Measurements from ENCODE around the gene SMARCC1. TPM values are rescaled to one million over a fixed set of nuclear protein-coding genes. Genes with fewer than 3 reads are reported as not detected.

Gene SMARCC1
- total RNA-seq, 4 donors from 2014 or later, result 28.2 to 51.7 (median 31.2) TPM

DNA sequence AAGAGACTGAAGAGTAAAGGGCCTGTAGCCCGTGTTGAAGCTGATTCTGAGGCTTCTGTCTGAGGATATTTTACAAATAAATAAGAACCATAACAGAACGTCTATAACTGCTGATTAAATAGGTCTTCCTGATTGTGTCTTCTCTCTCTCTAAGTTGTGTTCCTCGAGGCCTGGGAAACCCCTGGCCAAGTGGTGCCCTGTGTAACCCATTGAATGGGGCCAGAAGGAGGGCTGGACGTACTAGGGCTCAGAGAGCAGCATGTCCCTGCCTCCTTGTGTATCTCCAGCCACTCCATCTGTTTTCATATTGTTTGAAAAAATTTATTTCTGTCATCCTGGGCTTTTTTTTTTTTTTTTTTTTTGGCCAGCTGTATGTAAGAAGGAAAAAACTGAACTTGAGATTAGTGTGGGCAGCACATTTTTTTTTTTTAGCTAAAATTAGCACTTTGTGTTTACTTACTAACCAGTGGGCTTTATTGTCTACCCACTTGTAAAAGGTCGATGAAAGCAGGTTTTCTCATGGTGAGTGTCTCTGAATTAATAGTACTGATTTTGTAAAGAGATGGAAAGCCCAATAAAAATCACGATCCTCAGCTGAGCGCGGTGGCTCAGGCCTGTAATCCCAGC lies 32.0 kb upstream of the SMARCC1 start:
- 71 to 75% methylated on average over 7 to 8 of the region's 8 CpGs for WGBS, 2 donors
- Histone ChIP-seq H3K4me3 (no peak overlapping the region), H3K27ac (no peak overlapping the region), H3K27me3 (no peaks in the 10 kb centered on the region), H3K36me3 (peaks cover 0 to 95% (median 21%) of the 10 kb centered on the region in 3 donors), H3K4me1 (no peaks in the 10 kb centered on the region), H3K9me3 (no peaks in the 10 kb centered on the region)
- TF ChIP-seq, protein P1, sequence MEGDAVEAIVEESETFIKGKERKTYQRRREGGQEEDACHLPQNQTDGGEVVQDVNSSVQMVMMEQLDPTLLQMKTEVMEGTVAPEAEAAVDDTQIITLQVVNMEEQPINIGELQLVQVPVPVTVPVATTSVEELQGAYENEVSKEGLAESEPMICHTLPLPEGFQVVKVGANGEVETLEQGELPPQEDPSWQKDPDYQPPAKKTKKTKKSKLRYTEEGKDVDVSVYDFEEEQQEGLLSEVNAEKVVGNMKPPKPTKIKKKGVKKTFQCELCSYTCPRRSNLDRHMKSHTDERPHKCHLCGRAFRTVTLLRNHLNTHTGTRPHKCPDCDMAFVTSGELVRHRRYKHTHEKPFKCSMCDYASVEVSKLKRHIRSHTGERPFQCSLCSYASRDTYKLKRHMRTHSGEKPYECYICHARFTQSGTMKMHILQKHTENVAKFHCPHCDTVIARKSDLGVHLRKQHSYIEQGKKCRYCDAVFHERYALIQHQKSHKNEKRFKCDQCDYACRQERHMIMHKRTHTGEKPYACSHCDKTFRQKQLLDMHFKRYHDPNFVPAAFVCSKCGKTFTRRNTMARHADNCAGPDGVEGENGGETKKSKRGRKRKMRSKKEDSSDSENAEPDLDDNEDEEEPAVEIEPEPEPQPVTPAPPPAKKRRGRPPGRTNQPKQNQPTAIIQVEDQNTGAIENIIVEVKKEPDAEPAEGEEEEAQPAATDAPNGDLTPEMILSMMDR (IDR thresholded peaks at IDR 0.05), result no peak
- no peak for TF ChIP-seq POLR2A (IDR thresholded peaks at IDR 0.05)
- intact Hi-C loops (cut with DNase I), result no loop called here
- no peak for DNase-seq

DNA sequence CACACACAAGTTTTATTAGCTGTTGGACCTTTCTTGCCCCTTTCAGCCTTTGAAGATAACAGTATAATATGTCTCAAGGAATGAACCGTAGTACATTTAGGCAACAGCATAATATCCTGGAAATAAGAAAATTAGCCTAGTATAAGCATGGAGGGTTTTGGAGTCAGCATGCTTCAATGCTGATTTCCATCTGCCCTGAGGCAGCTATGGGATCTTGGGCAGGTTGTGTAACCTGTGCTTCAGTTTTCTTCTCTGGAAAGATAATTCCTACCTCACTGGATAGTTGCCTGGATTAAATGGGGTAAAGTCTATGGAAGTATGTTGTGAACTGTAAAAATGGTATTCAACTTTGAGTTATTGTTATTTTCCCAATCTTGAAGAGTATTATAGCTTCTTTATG lies 22.9 kb upstream of the SMARCC1 start:
- no peaks in the 10 kb centered on the region for H3K9me3 ChIP-seq
- peaks cover 0 to 44% (median 10%) of the 10 kb centered on the region in 3 donors for H3K36me3 ChIP-seq
- intact Hi-C loops (cut with DNase I), result no loop called here
- H3K4me3 ChIP-seq, result no peak overlapping the region
- 85 to 92% methylated on average over 1 of the region's 1 CpG for WGBS, 2 donors
- no peak for DNase-seq
- no peaks in the 10 kb centered on the region for H3K27me3 ChIP-seq
- H3K27ac ChIP-seq, result no peak overlapping the region
- TF ChIP-seq, protein P1 (IDR thresholded peaks at IDR 0.05), result no peak
- no peak for TF ChIP-seq POLR2A (IDR thresholded peaks at IDR 0.05)
- peaks cover 0 to 27% (median 17%) of the 10 kb centered on the region in 3 donors for H3K4me1 ChIP-seq

DNA sequence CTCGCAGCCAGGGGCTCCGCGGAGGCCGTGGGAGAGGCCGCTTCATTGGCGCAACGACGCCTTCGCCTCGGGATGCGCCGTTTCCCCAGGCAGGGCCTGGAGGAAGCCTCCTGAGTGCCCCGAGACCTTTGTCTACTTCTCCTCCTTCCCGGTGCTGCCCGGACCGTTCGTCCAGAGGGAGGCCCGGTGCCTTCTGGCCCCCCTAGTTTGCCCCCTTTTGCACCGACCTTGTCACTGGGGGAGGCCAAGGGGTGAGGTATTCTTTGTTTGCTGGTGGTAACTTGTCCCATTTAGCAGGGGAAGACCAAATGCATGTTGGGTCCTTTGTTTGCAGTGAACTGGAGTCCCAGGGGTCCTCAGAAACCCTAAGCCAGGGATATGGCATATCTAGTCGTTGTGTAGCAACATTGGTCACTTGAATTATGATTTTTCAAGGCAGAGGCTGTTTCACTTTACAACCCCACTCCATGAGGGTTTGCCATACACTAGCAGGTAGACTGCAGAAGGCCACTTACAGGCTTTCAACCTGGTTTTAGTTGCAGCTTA lies 21.9 kb upstream of the SMARCC1 start:
- Histone ChIP-seq H3K9me3 (no peaks in the 10 kb centered on the region), H3K4me1 (peaks cover 0 to 27% (median 17%) of the 10 kb centered on the region in 3 donors), H3K27ac (peak overlapping the region; percentile 93 to 99 (median 98)), H3K4me3 (peak overlapping the region; percentile 79 to 100 (median 92)), H3K36me3 (peaks cover 0 to 34% (median 10%) of the 10 kb centered on the region in 3 donors), H3K27me3 (no peaks in the 10 kb centered on the region)
- intact Hi-C loops (cut with DNase I), result no loop called here
- TF ChIP-seq POLR2A (IDR thresholded peaks at IDR 0.05), result no peak
- TF ChIP-seq, protein P1 (IDR thresholded peaks at IDR 0.05), result no peak
- WGBS, 2 donors, result 0 to 1% methylated on average over 2 to 9 of the region's 20 CpGs
- DNase-seq, result no peak

DNA sequence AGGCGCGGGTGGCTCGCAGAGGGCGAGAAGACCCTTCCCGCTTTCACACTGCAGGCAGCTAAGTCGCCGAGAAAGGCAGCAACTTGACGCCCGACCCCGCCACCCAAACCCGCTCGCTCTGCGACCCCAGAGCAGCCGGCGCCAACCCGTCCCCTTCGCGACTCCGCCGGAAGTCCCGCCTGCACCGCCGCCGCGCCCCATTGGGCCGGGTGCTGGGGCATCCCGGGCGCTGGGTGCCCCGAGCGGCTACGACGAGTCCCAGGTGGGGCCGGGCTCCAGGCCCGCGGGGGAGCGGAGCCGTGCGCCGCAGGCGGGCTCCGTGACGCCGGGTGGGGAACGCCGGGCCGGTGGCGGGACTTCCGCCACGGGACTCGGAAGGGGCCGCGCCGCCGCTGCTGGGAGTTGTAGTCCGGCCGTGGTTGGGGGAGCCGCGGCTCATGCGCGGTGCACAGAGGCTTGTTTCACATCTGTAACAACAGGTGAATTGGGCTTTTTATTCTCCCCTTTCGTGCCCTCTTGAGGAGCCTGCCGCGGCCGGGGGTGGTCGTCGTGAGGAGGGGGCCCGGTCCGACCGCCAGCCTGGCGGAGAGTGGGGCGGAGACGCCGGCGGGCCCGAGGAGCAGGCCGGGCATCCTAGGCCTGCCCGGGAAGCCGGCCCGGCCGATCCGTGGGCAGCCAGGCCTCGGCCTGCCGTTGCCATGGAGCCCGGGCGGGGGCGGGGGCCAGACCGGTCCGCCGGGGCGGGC lies 21.2 kb upstream of the SMARCC1 start, which contains the start of gene DHX30:
Gene DHX30, plus strand, starts transcription at position 405 of the 746 bp plus-strand sequence. CDS start 7,546 bp downstream, outside the sequence.
- H3K36me3 ChIP-seq, result peaks cover 0 to 28% (median 7%) of the 10 kb centered on the region in 3 donors
- peak within 1 kb of the TSS; percentile 93 to 99 (median 98) for H3K27ac ChIP-seq
- no peaks in the 10 kb centered on the region for H3K9me3 ChIP-seq
- peak in 2 of 4 donors; percentile 74 to 87 for TF ChIP-seq POLR2A (IDR thresholded peaks at IDR 0.05)
- TF ChIP-seq, protein P1 (IDR thresholded peaks at IDR 0.05), result no peak
- no peaks in the 10 kb centered on the region for H3K27me3 ChIP-seq
- peak within 1 kb of the TSS; percentile 79 to 100 (median 92) for H3K4me3 ChIP-seq
- H3K4me1 ChIP-seq, result peaks cover 0 to 27% (median 17%) of the 10 kb centered on the region in 3 donors
- intact Hi-C loops (cut with DNase I), result no loop called here
- WGBS, 2 donors, result 0% methylated on average over 7 to 12 of the region's 90 CpGs
- no peak for DNase-seq

DNA sequence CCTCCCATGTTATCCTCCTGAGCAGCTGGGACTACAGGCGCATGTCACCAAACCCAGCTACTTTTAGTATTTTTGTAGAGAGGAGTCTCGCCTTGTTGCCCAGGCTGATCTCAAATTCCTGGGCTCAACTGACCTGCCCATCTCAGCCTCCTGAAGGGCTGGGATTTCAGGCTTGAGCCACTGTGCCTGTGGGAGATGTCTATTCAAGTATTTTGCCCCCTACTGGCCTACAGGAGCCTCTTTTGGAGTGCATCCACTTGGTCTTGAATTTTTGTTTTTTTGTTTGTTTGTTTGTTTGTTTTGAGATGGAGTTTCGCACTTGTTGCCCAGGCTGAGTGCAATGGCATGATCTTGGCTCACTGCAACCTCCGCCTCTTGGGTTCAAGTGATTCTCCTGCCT lies 18.0 kb upstream of the SMARCC1 start:
- no peak for TF ChIP-seq POLR2A (IDR thresholded peaks at IDR 0.05)
- TF ChIP-seq, protein P1 (IDR thresholded peaks at IDR 0.05), result peak in 2 of 6 experiments; percentile 9 to 32
- H3K4me1 ChIP-seq, result peaks cover 0 to 25% (median 17%) of the 10 kb centered on the region in 3 donors
- H3K9me3 ChIP-seq, result no peaks in the 10 kb centered on the region
- no peak overlapping the region for H3K4me3 ChIP-seq
- no peaks in the 10 kb centered on the region for H3K36me3 ChIP-seq
- H3K27ac ChIP-seq, result no peak overlapping the region
- H3K27me3 ChIP-seq, result no peaks in the 10 kb centered on the region
- intact Hi-C loops (cut with DNase I), result no loop called here
- WGBS, 2 donors, result 85 to 93% methylated on average over 2 to 4 of the region's 4 CpGs
- DNase-seq, result no peak

All from esophagus squamous epithelium (tissue), 5 donors.